Renal cortical epithelial cell (primary cell): ENCODE data around the gene OR6S1. TPM values are rescaled to one million over a fixed set of nuclear protein-coding genes. Genes with fewer than 3 reads are reported as not detected.
"Not testable (repeated sequence)": the region's sequence is repeated elsewhere in the genome, so short reads cannot be mapped to it uniquely, and the experiment has no call there.

Experiments used
- DNase-seq: peaks from one replicate; pipeline ENCODE4 v3.0.0-alpha.2; 2011; ENCODE audit warnings: low read depth
- total RNA-seq: library from RNA; depleted of rRNA; stranded (reverse); fragments of >200 nt; gene quantifications from 2 replicates; pipeline ENCODE4 v1.2.3, GENCODE V29; 2014

Gene OR6S1
- total RNA-seq, 1 donor from 2014 or later = not detected

GRCh38 chr14:20631023-20631879 lies 10.2 kb downstream of the OR6S1 start:
- DNase-seq = peak; percentile 42

GRCh38 chr14:20630340-20631022 lies 11.0 kb downstream of the OR6S1 start:
- peak; percentile 47 for DNase-seq

GRCh38 chr14:20628063-20628854 lies 13.2 kb downstream of the OR6S1 start:
- DNase-seq = no peak

- DNase-seq = no peak
These were observed 14.0 kb downstream of the OR6S1 start for GRCh38 chr14:20627346-20628027.

GRCh38 chr14:20626274-20626673 lies 15.2 kb downstream of the OR6S1 start:
- DNase-seq = no peak

- DNase-seq = peak; percentile 74
These were observed 16.9 kb downstream of the OR6S1 start for GRCh38 chr14:20624495-20625070.

GRCh38 chr14:20623798-20624197 lies 17.7 kb downstream of the OR6S1 start:
- DNase-seq = no peak

- DNase-seq = no peak
These were observed 18.6 kb downstream of the OR6S1 start for GRCh38 chr14:20622816-20623291.

- DNase-seq = no peak
These were observed 20.6 kb downstream of the OR6S1 start for GRCh38 chr14:20620798-20621478.

- DNase-seq = not testable (repeated sequence)
These were observed 21.8 kb downstream of the OR6S1 start for GRCh38 chr14:20619688-20620087.

- peak; percentile 24 for DNase-seq
These were observed 23.2 kb downstream of the OR6S1 start for GRCh38 chr14:20618271-20618749.

- no peak for DNase-seq
These were observed 24.1 kb downstream of the OR6S1 start for GRCh38 chr14:20617138-20618003.

GRCh38 chr14:20615996-20616395 lies 25.5 kb downstream of the OR6S1 start:
- DNase-seq = no peak

GRCh38 chr14:20614038-20614840 lies 27.3 kb downstream of the OR6S1 start:
- peak; percentile 13 for DNase-seq

- DNase-seq = peak; percentile 96
These were observed 28.1 kb downstream of the OR6S1 start for GRCh38 chr14:20613094-20614037.

GRCh38 chr14:20612403-20612802 lies 29.1 kb downstream of the OR6S1 start:
- DNase-seq = no peak

GRCh38 chr14:20611277-20611676 lies 30.2 kb downstream of the OR6S1 start:
- DNase-seq = no peak
